ENCODE data around the gene PHKG1. TPM values are rescaled to one million over a fixed set of nuclear protein-coding genes. Genes with fewer than 3 reads are reported as not detected.
"Not testable (repeated sequence)": the region's sequence is repeated elsewhere in the genome, so short reads cannot be mapped to it uniquely, and the experiment has no call there.

The PHKG1 gene
- total and polyA plus RNA-seq, 7 donors, result 0.60 to 18.7 (median 4.7) TPM; not detected in 1

- Histone ChIP-seq H3K36me3 (peaks cover 20 to 32% (median 24%) of the 10 kb centered on the region in 4 donors), H3K27ac (peak within 1 kb of the TSS; percentile 90 to 98 (median 94)), H3K9me3 (no peaks in the 10 kb centered on the region), H3K4me1 (peaks cover 0 to 25% (median 15%) of the 10 kb centered on the region in 4 donors), H3K27me3 (no peaks in the 10 kb centered on the region), H3K4me3 (peak within 1 kb of the TSS; percentile 81 to 96 (median 88))
- peak; percentile 84 to 92 for TF ChIP-seq POLR2A (IDR thresholded peaks at IDR 0.05)
- no peak for TF ChIP-seq CTCF (IDR thresholded peaks at IDR 0.05)
- TF ChIP-seq POLR2AphosphoS5 (IDR thresholded peaks at IDR 0.05), result peak; percentile 95 to 98 (median 96)
- no peak for TF ChIP-seq EP300 (IDR thresholded peaks at IDR 0.05)
- peak; percentile 99 for DNase-seq
- intact Hi-C loops (cut with DNase I), result loop anchor here (2.0 kb wide), 1 partner anchor 28 kb away; no protein-coding TSS in a partner anchor
- 2% methylated on average over 57 of the region's 57 CpGs for WGBS, 2 donors
Measured at GRCh38 chr7:56106108-56107073, 13.6 kb upstream of the PHKG1 start, which contains the start of gene CHCHD2. TSS of gene CHCHD2 (minus strand) at chr7:56106476. CDS start at chr7:56106413, 63 bp downstream.

GRCh38 chr7:56105508-56105907, 12.8 kb upstream of the PHKG1 start:
- Histone ChIP-seq H3K36me3 (peaks cover 29 to 40% (median 32%) of the 10 kb centered on the region in 4 donors), H3K9me3 (no peaks in the 10 kb centered on the region), H3K4me1 (peaks cover 0 to 25% (median 15%) of the 10 kb centered on the region in 4 donors), H3K27me3 (no peaks in the 10 kb centered on the region), H3K27ac (peak overlapping the region; percentile 90 to 98 (median 94)), H3K4me3 (peak overlapping the region; percentile 81 to 96 (median 88))
- intact Hi-C loops (cut with DNase I), result no loop called here
- TF ChIP-seq CTCF (IDR thresholded peaks at IDR 0.05) (no peak), POLR2AphosphoS5 (IDR thresholded peaks at IDR 0.05) (no peak), EP300 (IDR thresholded peaks at IDR 0.05) (no peak), POLR2A (IDR thresholded peaks at IDR 0.05) (no peak)
- WGBS, 2 donors, result 8 to 20% methylated on average over 6 of the region's 6 CpGs
- no peak for DNase-seq

- H3K27me3 ChIP-seq; H3K27ac ChIP-seq; intact Hi-C loops (cut with DNase I); H3K4me3 ChIP-seq; H3K9me3 ChIP-seq: not testable (repeated sequence)
- 90% methylated on average over 9 of the region's 9 CpGs for WGBS, 2 donors
- Histone ChIP-seq H3K36me3 (peaks cover 31 to 54% (median 40%) of the 10 kb centered on the region in 4 donors), H3K4me1 (peaks cover 0 to 25% (median 15%) of the 10 kb centered on the region in 4 donors)
- DNase-seq, result peak; percentile 12
Measured at GRCh38 chr7:56104138-56104537, 11.4 kb upstream of the PHKG1 start.

GRCh38 chr7:56099653-56100052, 6.9 kb upstream of the PHKG1 start:
- Histone ChIP-seq H3K27me3 (no peaks in the 10 kb centered on the region), H3K4me3 (no peak overlapping the region), H3K27ac (no peak overlapping the region), H3K4me1 (peaks cover 0 to 21% (median 3%) of the 10 kb centered on the region in 4 donors), H3K36me3 (peaks cover 31 to 60% (median 40%) of the 10 kb centered on the region in 4 donors), H3K9me3 (no peaks in the 10 kb centered on the region)
- intact Hi-C loops (cut with DNase I), result no loop called here
- no peak for DNase-seq
- TF ChIP-seq POLR2AphosphoS5 (IDR thresholded peaks at IDR 0.05) (no peak), EP300 (IDR thresholded peaks at IDR 0.05) (no peak), POLR2A (IDR thresholded peaks at IDR 0.05) (no peak), CTCF (IDR thresholded peaks at IDR 0.05) (no peak)
- WGBS, 2 donors, result 86 to 93% methylated on average over 3 of the region's 3 CpGs

GRCh38 chr7:56098187-56099008, 5.6 kb upstream of the PHKG1 start:
- H3K4me3 ChIP-seq; H3K27ac ChIP-seq; intact Hi-C loops (cut with DNase I); H3K9me3 ChIP-seq; H3K27me3 ChIP-seq: not testable (repeated sequence)
- H3K36me3 ChIP-seq, result peaks cover 22 to 49% (median 36%) of the 10 kb centered on the region in 4 donors
- H3K4me1 ChIP-seq, result peaks cover 0 to 12% (median 3%) of the 10 kb centered on the region in 4 donors
- peak; percentile 25 for DNase-seq
- 95 to 98% methylated on average over 8 of the region's 8 CpGs for WGBS, 2 donors
